HEK293 (cell line): ENCODE data around the gene CCDC32.

Source experiments
- CTCF ChIP-seq: fragments of 450-650 bp; formaldehyde crosslinking; IDR thresholded peaks from 2 replicates; pipeline ENCODE4 v1.5.1; 2016; ENCODE audit warnings: missing biosample characterization, missing genetic modification characterization
- HOXA7 ChIP-seq: sonication (generic); formaldehyde crosslinking; IDR thresholded peaks from 2 replicates; pipeline ENCODE4 v1.8.1; 2022; ENCODE audit warnings: missing genetic modification reagents, borderline replicate concordance
- PRDM2 ChIP-seq: fragments of 450-650 bp; formaldehyde crosslinking; IDR thresholded peaks from 2 replicates; pipeline ENCODE4 v1.5.1; 2016; ENCODE audit warnings: missing biosample characterization, missing genetic modification characterization, borderline replicate concordance
- SP2 ChIP-seq: fragments of 450-650 bp; formaldehyde crosslinking; IDR thresholded peaks from 2 replicates; pipeline ENCODE4 v1.5.1; 2016; ENCODE audit warnings: missing biosample characterization, missing genetic modification characterization
- TCF7L2 ChIP-seq: IDR thresholded peaks from 2 replicates; pipeline ENCODE4 v1.6.1; 2011; ENCODE audit warnings: low read depth, mild to moderate bottlenecking, inconsistent platforms, low read length, moderate library complexity, borderline replicate concordance
- ZBTB48 ChIP-seq: fragments of 450-650 bp; formaldehyde crosslinking; IDR thresholded peaks from 2 replicates; pipeline ENCODE4 v1.5.1; 2016; ENCODE audit warnings: missing biosample characterization, missing genetic modification characterization
- ZBTB7A ChIP-seq: fragments of 450-650 bp; formaldehyde crosslinking; IDR thresholded peaks from 2 replicates; pipeline ENCODE4 v1.5.1; 2016; ENCODE audit warnings: low read depth, missing biosample characterization, missing genetic modification characterization
- ZNF174 ChIP-seq: fragments of 450-650 bp; formaldehyde crosslinking; IDR thresholded peaks from 2 replicates; pipeline ENCODE4 v1.5.0; 2017; ENCODE audit warnings: missing biosample characterization, mild to moderate bottlenecking, missing genetic modification characterization
- ZNF214 ChIP-seq: fragments of 450-650 bp; formaldehyde crosslinking; IDR thresholded peaks from 2 replicates; pipeline ENCODE4 v1.5.1; 2017; ENCODE audit warnings: missing biosample characterization, mild to moderate bottlenecking, missing genetic modification characterization, borderline replicate concordance
- ZNF366 ChIP-seq: fragments of 450-650 bp; formaldehyde crosslinking; conservative IDR thresholded peaks from 2 replicates; pipeline ENCODE4 v1.5.1; 2016; ENCODE audit warnings: missing biosample characterization, missing genetic modification characterization
- ZNF404 ChIP-seq: fragments of 450-650 bp; formaldehyde crosslinking; IDR thresholded peaks from 2 replicates; pipeline ENCODE4 v1.5.1; 2017; ENCODE audit warnings: missing biosample characterization, missing genetic modification characterization
- ZNF423 ChIP-seq: fragments of 450-650 bp; formaldehyde crosslinking; IDR thresholded peaks from 2 replicates; pipeline ENCODE4 v1.5.1; 2016; ENCODE audit warnings: missing biosample characterization, missing genetic modification characterization
- TF ChIP-seq, protein P1 (sequence below): fragments of 450-650 bp; formaldehyde crosslinking; IDR thresholded peaks from 2 replicates; pipeline ENCODE4 v1.5.1; 2016; ENCODE audit warnings: missing biosample characterization, missing genetic modification characterization

DNA sequence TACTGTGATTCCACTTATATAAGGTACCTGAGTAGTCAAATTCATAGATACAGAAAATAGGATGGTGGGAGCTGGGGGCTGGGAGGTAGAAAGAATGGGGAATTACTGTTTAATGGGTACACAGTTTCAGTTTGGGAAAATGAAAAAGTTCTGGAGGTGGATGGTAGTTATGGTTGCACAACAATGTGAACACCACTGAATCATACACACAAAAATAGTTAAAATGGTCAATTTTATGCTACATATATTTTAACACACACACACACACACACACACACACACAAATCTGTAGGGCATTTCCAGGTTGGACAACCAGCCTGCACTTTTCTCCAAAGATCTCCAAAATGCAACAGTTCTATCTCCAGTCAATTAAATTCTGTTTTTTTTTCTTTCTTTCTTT, 1.4 kb downstream of the CCDC32 start:
- no peak for TF ChIP-seq ZBTB48
- no peak for TF ChIP-seq TCF7L2
- TF ChIP-seq ZNF174 (tag by site-specific recombination), result no peak
- no peak for TF ChIP-seq HOXA7 (CRISPR knock-in tag)
- TF ChIP-seq PRDM2, result no peak
- TF ChIP-seq ZNF404 (tag by site-specific recombination), result no peak
- TF ChIP-seq CTCF (tag by site-specific recombination), result no peak
- TF ChIP-seq SP2 (tag by site-specific recombination), result no peak
- no peak for TF ChIP-seq ZNF214 (tag by site-specific recombination)
- no peak for TF ChIP-seq ZNF423 (tag by site-specific recombination)
- TF ChIP-seq, protein P1, sequence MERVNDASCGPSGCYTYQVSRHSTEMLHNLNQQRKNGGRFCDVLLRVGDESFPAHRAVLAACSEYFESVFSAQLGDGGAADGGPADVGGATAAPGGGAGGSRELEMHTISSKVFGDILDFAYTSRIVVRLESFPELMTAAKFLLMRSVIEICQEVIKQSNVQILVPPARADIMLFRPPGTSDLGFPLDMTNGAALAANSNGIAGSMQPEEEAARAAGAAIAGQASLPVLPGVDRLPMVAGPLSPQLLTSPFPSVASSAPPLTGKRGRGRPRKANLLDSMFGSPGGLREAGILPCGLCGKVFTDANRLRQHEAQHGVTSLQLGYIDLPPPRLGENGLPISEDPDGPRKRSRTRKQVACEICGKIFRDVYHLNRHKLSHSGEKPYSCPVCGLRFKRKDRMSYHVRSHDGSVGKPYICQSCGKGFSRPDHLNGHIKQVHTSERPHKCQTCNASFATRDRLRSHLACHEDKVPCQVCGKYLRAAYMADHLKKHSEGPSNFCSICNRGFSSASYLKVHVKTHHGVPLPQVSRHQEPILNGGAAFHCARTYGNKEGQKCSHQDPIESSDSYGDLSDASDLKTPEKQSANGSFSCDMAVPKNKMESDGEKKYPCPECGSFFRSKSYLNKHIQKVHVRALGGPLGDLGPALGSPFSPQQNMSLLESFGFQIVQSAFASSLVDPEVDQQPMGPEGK (tag by site-specific recombination), result no peak
- no peak for TF ChIP-seq ZNF366 (tag by site-specific recombination)
- no peak for TF ChIP-seq ZBTB7A (tag by site-specific recombination)
